T-helper 1 cell (primary cell): ENCODE measurements around the gene ZNF275.
"Not testable (repeated sequence)": the region's sequence is repeated elsewhere in the genome, so short reads cannot be mapped to it uniquely, and the experiment has no call there.

Experiments used
- DNase-seq, 5 donors: peaks; one replicate each; pipeline ENCODE4 v3.0.0-alpha.2; 2012 to 2020

The ZNF275 gene

GRCh38 chrX:153319295-153320046 is 14.5 kb upstream of the ZNF275 start:
- no peak for DNase-seq

- not testable (repeated sequence) for DNase-seq
Measured at GRCh38 chrX:153320047-153320443, 13.9 kb upstream of the ZNF275 start.

GRCh38 chrX:153320555-153321184 is 13.3 kb upstream of the ZNF275 start:
- no peak for DNase-seq

- no peak for DNase-seq
Measured at GRCh38 chrX:153321381-153322124, 12.4 kb upstream of the ZNF275 start, which contains the start of gene PNMA6F. PNMA6F (minus strand) TSS chrX:153321767; CDS start chrX:153320674, 1,093 bp downstream.

- DNase-seq, result no peak
Measured at GRCh38 chrX:153327561-153327960, 6.4 kb upstream of the ZNF275 start.

GRCh38 chrX:153333266-153333665 is 687 bp upstream of the ZNF275 start:
- no peak for DNase-seq

- no peak for DNase-seq
Measured at GRCh38 chrX:153334654-153335295, 822 bp downstream of the ZNF275 start.

GRCh38 chrX:153336121-153336894 is 2.4 kb downstream of the ZNF275 start:
- no peak for DNase-seq

- DNase-seq, result no peak
Measured at GRCh38 chrX:153336988-153337387, 3.0 kb downstream of the ZNF275 start.

- DNase-seq, result peak in 1 of 5 donors; percentile 17
Measured at GRCh38 chrX:153338836-153339235, 4.9 kb downstream of the ZNF275 start.

- no peak for DNase-seq
Measured at GRCh38 chrX:153339662-153340061, 5.7 kb downstream of the ZNF275 start.

- no peak for DNase-seq
Measured at GRCh38 chrX:153340111-153340510, 6.2 kb downstream of the ZNF275 start.

- peak in 1 of 5 donors; percentile 51 for DNase-seq
Measured at GRCh38 chrX:153342762-153343558, 9.0 kb downstream of the ZNF275 start.

- no peak for DNase-seq
Measured at GRCh38 chrX:153343674-153344073, 9.7 kb downstream of the ZNF275 start.

- DNase-seq, result no peak
Measured at GRCh38 chrX:153347530-153347929, 13.6 kb downstream of the ZNF275 start.

GRCh38 chrX:153348421-153348820 is 14.5 kb downstream of the ZNF275 start:
- DNase-seq, result no peak

- DNase-seq, result no peak
Measured at GRCh38 chrX:153349952-153350351, 16.0 kb downstream of the ZNF275 start.

GRCh38 chrX:153351981-153352380 is 18.0 kb downstream of the ZNF275 start:
- no peak for DNase-seq

- DNase-seq, result no peak
Measured at GRCh38 chrX:153352858-153353257, 18.9 kb downstream of the ZNF275 start.

GRCh38 chrX:153353416-153353815 is 19.5 kb downstream of the ZNF275 start:
- DNase-seq, result no peak

GRCh38 chrX:153357877-153358276 is 23.9 kb downstream of the ZNF275 start:
- DNase-seq, result no peak
